Islet precursor cell (in vitro differentiated cells): ENCODE results near the gene AASS.

ENCODE experiments used
- DNase-seq: peaks from one replicate; pipeline ENCODE4 v3.0.0-alpha.2; 2018

The AASS gene

GRCh38 chr7:122035876-122036275 lies 108.2 kb downstream of the AASS start:
- no peak for DNase-seq

GRCh38 chr7:122033641-122034040 lies 110.4 kb downstream of the AASS start:
- no peak for DNase-seq

GRCh38 chr7:122027058-122027457 lies 117.0 kb downstream of the AASS start:
- no peak for DNase-seq
